AG08396 (cell line): ENCODE measurements around the gene KCNQ5.

Experiments used
- DNase-seq: peaks from one replicate; pipeline ENCODE4 v3.0.0; 2012; ENCODE audit warnings: low spot score, mixed read lengths

KCNQ5 gene

GRCh38 chr6:73123632-73124329 lies 501.9 kb downstream of the KCNQ5 start:
- DNase-seq: no peak

- DNase-seq: peak; percentile 76
Observed at GRCh38 chr6:73129653-73130443, 508.0 kb downstream of the KCNQ5 start.

DNA sequence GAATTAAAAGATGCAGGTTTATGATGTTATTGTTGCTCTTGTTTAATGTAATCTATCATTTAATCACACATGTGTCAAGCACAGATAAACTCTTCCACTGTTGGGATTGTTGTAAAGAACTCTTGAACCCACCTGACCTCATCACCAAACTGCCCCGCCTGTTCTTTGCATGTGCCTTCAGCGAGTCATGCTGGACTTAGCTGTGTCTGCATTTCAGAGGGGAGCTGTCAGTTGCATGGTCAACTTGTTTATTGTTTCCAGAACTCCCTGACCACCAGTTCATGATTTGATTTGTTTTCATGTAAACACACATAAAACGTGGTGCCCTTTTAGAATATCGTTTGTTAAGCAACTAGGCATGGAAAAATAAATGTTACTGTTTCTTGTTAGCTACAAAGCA lies 509.8 kb downstream of the KCNQ5 start:
- no peak for DNase-seq

GRCh38 chr6:73134588-73134987 lies 512.7 kb downstream of the KCNQ5 start:
- no peak for DNase-seq

DNA sequence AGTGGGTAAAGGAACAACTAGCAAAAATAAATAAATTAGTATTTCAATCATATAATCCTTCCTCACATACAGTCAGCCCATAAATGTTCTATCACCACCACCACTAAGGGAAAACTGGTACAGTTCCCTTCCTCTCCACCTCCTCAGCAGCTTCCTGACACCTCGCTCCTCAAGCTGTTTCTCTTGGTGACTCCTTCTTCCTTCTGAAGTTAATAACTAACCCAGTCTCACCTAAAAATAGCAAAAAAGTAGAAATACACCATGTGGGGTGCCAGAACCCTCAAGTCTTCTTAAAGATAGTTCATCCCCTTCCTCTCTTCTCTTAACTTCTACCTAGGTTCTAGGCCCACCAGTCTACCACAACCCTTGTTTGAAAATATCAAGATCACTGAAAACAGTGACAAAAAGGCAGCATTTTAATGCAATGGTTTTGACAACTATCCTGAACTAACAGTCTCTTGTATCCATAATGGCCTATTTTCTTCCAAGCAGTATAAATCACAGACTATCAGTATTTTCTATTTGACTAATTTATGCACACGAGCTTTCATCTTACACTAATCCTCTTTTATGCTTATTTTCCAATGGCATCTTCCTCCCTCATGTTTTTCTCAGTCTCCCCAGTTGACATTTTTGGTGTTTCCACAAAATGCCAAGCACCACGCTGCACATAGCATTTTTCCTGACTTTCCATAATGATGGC lies 518.0 kb downstream of the KCNQ5 start:
- DNase-seq: no peak

GRCh38 chr6:73143551-73143950 lies 521.7 kb downstream of the KCNQ5 start:
- DNase-seq: no peak

DNA sequence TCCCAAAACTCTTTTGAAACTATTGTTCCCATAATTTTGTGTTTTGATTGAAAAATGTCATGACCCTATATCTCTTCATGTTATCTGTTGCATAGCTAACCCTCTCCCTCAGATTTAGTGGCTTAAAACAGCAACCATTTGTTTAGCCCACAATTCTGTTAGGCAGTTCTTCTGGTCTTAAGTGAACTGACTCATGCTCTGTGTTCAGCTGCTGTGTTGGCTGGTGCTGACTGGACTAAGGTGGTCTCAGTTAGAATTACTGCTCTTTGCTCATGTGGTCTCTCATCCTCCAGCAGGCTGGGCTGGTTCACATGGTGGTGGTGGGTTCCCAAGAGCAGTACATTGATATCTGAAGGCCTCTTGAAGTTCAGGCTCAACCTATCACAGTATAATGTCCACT lies 522.7 kb downstream of the KCNQ5 start:
- no peak for DNase-seq

DNA sequence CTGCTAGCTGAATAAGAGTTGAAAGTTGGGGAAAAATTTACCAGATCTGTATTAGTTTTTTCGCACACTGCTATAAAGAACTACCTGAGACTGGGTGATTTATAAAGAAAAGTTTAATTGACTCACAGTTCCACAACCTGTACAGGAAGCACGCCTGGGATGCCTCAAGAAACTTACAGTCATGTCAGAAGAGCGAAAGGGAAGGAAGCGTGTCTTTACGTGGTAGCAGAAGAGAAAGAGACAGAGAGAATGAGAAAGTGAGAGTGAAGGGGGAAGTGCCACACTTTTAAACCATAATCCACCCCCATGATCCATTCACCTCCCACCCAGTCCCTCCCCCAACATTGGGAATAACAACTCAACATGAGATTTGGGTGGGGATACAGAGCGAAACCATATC lies 523.8 kb downstream of the KCNQ5 start:
- DNase-seq: no peak

GRCh38 chr6:73151732-73152131 lies 529.9 kb downstream of the KCNQ5 start:
- no peak for DNase-seq

- no peak for DNase-seq
Observed at GRCh38 chr6:73152556-73152955, 530.7 kb downstream of the KCNQ5 start.

GRCh38 chr6:73152966-73153757 lies 531.3 kb downstream of the KCNQ5 start:
- DNase-seq: peak; percentile 57

DNA sequence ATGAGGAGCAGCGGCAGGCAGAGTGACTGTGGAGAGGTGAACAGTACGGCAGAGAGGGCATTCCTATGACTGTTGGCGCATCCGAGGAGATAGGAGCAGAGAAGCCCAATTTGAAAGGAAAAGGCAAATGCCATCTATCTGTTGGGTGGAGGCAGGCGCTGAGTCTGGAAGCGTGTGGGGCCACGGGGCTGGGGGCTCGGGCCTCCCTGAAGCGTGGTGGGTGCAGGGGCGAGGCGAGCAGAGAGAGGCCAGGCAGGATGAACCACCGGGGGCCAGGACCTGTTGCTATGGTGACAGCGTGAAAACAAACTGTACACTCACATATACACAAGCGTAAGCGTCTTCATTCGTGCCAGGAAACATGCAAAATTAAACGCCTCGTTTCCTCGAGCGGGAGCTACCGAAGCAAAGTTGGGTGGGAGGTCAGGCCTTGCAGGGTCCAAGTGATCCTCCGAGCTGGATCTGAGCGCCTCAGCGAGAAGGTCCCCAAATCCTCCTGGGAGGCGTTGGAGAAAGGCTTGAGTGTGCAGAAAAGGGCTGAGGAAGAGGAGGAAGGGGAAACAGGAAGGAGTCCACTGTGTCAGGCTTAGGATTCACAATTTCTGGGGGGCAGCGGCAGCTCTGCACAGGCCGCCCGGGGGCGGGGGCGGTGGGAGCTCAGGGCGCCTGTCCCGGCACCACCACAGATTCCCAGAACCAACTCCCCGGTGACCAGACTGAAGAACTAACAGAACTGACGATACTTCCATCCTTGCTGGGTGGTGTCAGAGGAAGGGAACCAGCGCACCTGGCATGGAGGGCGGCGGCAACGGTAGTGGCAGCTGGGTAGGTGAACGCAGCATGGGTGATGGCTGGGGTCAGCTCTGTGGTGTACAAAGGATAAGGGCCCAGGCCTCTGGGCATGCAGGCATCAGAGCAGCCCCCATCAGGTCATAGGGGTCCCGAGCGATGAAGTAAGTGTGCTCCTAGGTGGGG lies 535.2 kb downstream of the KCNQ5 start:
- no peak for DNase-seq

- DNase-seq: no peak
Observed at GRCh38 chr6:73157870-73158269, 536.0 kb downstream of the KCNQ5 start.

DNA sequence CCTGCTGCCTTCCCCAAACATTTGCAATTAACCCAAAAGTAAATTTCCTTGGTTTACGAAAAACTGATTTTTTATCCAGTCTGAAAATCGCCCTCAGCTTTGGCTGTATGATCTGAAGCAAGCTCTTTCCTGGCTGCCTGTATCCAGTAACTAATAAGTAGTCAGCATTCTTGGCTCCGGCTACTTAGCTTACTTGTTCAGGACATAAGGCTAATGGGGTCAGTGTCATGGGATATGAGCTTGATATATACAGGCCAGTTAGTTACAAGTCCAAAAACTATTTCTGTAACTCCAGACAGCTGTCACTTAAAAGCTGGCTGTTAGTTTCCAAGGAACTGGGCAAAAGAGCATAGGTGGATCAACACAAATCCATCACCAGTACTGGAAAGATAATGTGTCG lies 547.2 kb downstream of the KCNQ5 start:
- DNase-seq: no peak

GRCh38 chr6:73169633-73170032 lies 547.8 kb downstream of the KCNQ5 start:
- no peak for DNase-seq

GRCh38 chr6:73174646-73175045 lies 552.8 kb downstream of the KCNQ5 start:
- no peak for DNase-seq

- no peak for DNase-seq
Observed at GRCh38 chr6:73176057-73176456, 554.2 kb downstream of the KCNQ5 start.

DNA sequence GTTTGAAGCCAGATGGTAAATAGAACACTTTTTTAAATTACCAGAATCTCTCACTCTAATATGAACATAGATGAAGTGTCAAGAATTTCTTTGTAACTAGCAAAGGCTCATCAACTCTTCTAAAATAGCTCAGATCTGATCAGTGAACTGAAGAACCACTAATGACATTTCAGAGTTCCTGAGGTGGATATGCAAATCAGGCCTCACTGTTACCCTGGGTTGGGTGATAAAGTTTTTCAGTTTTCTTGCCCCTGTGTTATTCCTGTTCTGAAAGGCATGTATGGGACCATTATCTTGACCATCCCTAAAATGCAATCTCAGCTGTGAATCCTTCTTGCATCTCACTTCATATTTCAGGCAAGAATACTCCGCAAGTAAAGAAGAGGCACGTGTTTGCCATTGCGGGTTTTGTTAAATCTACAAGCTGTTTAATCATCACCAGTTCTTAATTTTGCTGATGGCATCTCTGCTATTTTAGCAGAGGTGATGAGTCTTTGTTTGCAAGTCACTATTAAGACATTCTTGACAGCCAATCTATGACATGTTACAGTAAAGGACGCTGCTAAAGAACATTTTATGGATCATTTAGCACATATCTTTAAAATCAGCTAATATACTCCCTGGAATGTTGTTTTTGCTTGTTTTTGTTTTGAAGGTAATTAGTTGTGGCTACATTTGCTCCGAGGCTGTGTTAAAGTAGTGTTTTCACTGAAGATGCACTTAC lies 555.5 kb downstream of the KCNQ5 start:
- DNase-seq: no peak

DNA sequence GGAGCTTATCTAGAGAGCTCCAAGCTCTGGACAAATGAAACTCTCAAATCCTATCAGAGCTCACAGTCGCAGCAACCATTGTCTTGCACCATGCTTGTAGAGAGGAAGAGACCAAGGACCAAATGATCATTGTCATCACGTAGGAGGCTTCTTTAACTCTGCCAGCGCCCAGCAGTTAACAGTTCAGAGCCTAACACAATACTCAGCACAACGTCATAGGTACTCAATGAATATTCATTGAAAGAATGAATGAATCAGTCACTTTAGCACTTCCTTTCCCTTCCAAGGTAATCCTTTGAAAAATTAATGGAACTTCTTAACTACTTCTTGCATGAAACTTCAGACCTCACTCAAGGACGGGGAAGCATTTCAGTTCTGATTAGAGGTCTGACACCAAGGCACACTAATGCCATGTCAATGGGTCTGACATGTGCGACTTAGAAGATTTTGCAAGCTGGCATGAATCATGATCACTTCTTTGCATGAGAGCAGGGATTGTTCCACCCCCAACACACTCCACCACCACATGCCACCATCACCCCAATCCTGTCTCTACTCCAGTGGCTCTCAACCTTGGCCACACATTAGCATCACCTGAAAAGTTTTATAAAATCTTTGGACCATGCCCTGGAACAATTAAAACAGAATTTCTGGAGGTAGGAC lies 558.3 kb downstream of the KCNQ5 start:
- DNase-seq: no peak
